Left lung (tissue), 10 donors: ENCODE results near the gene KIRREL3. TPM values are rescaled to one million over a fixed set of nuclear protein-coding genes. Genes with fewer than 3 reads are reported as not detected.

Experiments
- ATAC-seq: fragments of 200-7000 bp; cut with Tn5 transposase; one replicate; pipeline ENCODE4 v1.9.1; 2020; ENCODE audit warnings: moderate library complexity
- DNase-seq, 4 donors: peaks; one replicate each; pipeline ENCODE4 v3.0.0-alpha.2; 2013 to 2020
- H3K27ac ChIP-seq, 2 donors: fragments of 200-600 bp; sonication (generic) in 1 of 2; one replicate each; pipeline versions ENCODE4 v1.5.0 to v1.8.0; 2020 to 2021
- H3K27me3 ChIP-seq, 2 donors: fragments of 200-600 bp; sonication (generic) in 1 of 2; one replicate each; pipeline versions ENCODE4 v1.5.0 to v1.8.0; 2020 to 2021
- H3K36me3 ChIP-seq, 2 donors: fragments of 200-600 bp; sonication (generic) in 1 of 2; one replicate each; pipeline versions ENCODE4 v1.5.0 to v1.8.0; 2020 to 2021
- H3K4me1 ChIP-seq, 2 donors: fragments of 200-600 bp; one replicate each; pipeline ENCODE4 v1.8.0; 2021
- H3K4me3 ChIP-seq, 2 donors: fragments of 200-600 bp; sonication (generic) in 1 of 2; one replicate each; pipeline versions ENCODE4 v1.5.0 to v1.8.0; 2020 to 2021; ENCODE audit warnings: mild to moderate bottlenecking in 1 of 2
- H3K9me3 ChIP-seq, 2 donors: fragments of 200-600 bp; sonication (generic) in 1 of 2; one replicate each; pipeline versions ENCODE4 v1.5.0 to v1.8.0; 2020 to 2021
- CTCF ChIP-seq, 2 donors: fragments of 200-600 bp; sonication (generic) in 1 of 2; IDR thresholded peaks; one replicate each; pipeline versions ENCODE4 v1.5.0 to v1.8.0; 2021; ENCODE audit warnings: antibody characterized with exemption in 2 of 2
- intact Hi-C, 2 donors: fragments of 100-400 bp; cut with DNase I; formaldehyde crosslinking; loops; one replicate each; pipeline versions ENCODE4 v1.11.2 to v1.14.2; 2022
- polyA plus RNA-seq, 6 donors: library from polyadenylated mRNA; unstranded; fragments of 120-200 nt; gene quantifications; one replicate each; pipeline ENCODE4 v1.2.1, GENCODE V29; 2013; ENCODE audit not compliant: insufficient read length in 6 of 6
- total RNA-seq, 2 donors: library from RNA; stranded (reverse); fragmentation: NEBNext Ultra II Directional; extraction: Animal tissue kit (Norgen Biotek cat#: 25700); gene quantifications; one replicate each; pipeline ENCODE4 v1.2.1, GENCODE V29; 2021
- donor health status: DM: no; HTN: yes; CAD: no.
- donor health status: DM: no; HTN: no; CAD: no.

Gene KIRREL3
- total and polyA plus RNA-seq, 8 donors, result 1.6 to 2.5 (median 2.0) TPM; not detected in 2

GRCh38 chr11:126790550-126791081 lies 210.0 kb downstream of the KIRREL3 start:
- intact Hi-C loops, result no loop called here
- no peak for TF ChIP-seq CTCF (IDR thresholded peaks at IDR 0.05)
- Histone ChIP-seq H3K27ac (no peak overlapping the region), H3K36me3 (no peaks in the 10 kb centered on the region), H3K27me3 (no peaks in the 10 kb centered on the region), H3K9me3 (no peaks in the 10 kb centered on the region), H3K4me3 (no peak overlapping the region), H3K4me1 (no peaks in the 10 kb centered on the region)
- no peak for DNase-seq
- peak; percentile 41 for ATAC-seq

- Histone ChIP-seq H3K4me1 (no peaks in the 10 kb centered on the region), H3K27me3 (no peaks in the 10 kb centered on the region), H3K4me3 (no peak overlapping the region), H3K36me3 (no peaks in the 10 kb centered on the region), H3K27ac (no peak overlapping the region), H3K9me3 (no peaks in the 10 kb centered on the region)
- ATAC-seq (no peak), DNase-seq (no peak)
- intact Hi-C loops, result no loop called here
- no peak for TF ChIP-seq CTCF (IDR thresholded peaks at IDR 0.05)
These were observed 217.8 kb downstream of the KIRREL3 start for GRCh38 chr11:126782810-126783209.

GRCh38 chr11:126781942-126782341 lies 218.6 kb downstream of the KIRREL3 start:
- TF ChIP-seq CTCF (IDR thresholded peaks at IDR 0.05), result no peak
- intact Hi-C loops, result no loop called here

GRCh38 chr11:126776119-126776518 lies 224.5 kb downstream of the KIRREL3 start:
- Histone ChIP-seq H3K4me1 (no peaks in the 10 kb centered on the region), H3K4me3 (no peak overlapping the region), H3K36me3 (no peaks in the 10 kb centered on the region), H3K9me3 (no peaks in the 10 kb centered on the region), H3K27ac (no peak overlapping the region), H3K27me3 (no peaks in the 10 kb centered on the region)
- ATAC-seq (peak; percentile 87), DNase-seq (peak in 2 of 4 donors; percentile 2 to 57)
- intact Hi-C loops, result no loop called here
- TF ChIP-seq CTCF (IDR thresholded peaks at IDR 0.05), result no peak

More at GRCh38 chr11:126781942-126782341, 218.6 kb downstream of the KIRREL3 start:
- DNase-seq (no peak), ATAC-seq (no peak)
- Histone ChIP-seq H3K9me3 (no peaks in the 10 kb centered on the region), H3K27ac (no peak overlapping the region), H3K4me3 (no peak overlapping the region), H3K4me1 (no peaks in the 10 kb centered on the region), H3K36me3 (no peaks in the 10 kb centered on the region), H3K27me3 (no peaks in the 10 kb centered on the region)

- H3K36me3 ChIP-seq, result no peaks in the 10 kb centered on the region
- no peak for DNase-seq
- H3K27me3 ChIP-seq, result no peaks in the 10 kb centered on the region
- no peaks in the 10 kb centered on the region for H3K4me1 ChIP-seq
- H3K4me3 ChIP-seq, result no peak overlapping the region
- ATAC-seq, result no peak
- H3K27ac ChIP-seq, result no peak overlapping the region
- no peak for TF ChIP-seq CTCF (IDR thresholded peaks at IDR 0.05)
- intact Hi-C loops, result no loop called here
- no peaks in the 10 kb centered on the region for H3K9me3 ChIP-seq
These were observed 228.3 kb downstream of the KIRREL3 start for GRCh38 chr11:126772267-126772666.
